ENCODE measurements around the gene GTF2A1.

- no peak for TF ChIP-seq NRF1 (IDR thresholded peaks at IDR 0.05; ENCODE audit: low read depth, low read length)
- TF ChIP-seq CTCF (IDR thresholded peaks at IDR 0.05): no peak
- no peak for TF ChIP-seq EP300 (IDR thresholded peaks at IDR 0.05; ENCODE audit: borderline replicate concordance in 1 of 2, low read depth in 1 of 2, low read length in 1 of 2)
- TF ChIP-seq EZH2phosphoT487 (IDR thresholded peaks at IDR 0.05; ENCODE audit: borderline replicate concordance, low read depth): no peak
- TF ChIP-seq RCOR1 (IDR thresholded peaks at IDR 0.05; ENCODE audit: low read length): no peak
Observed at GRCh38 chr14:81133400-81133799, 87.4 kb downstream of the GTF2A1 start.

All from SK-N-SH (cell line).